OCI-LY7 (cell line): ENCODE results near the gene ELMOD3. TPM values are rescaled to one million over a fixed set of nuclear protein-coding genes. Genes with fewer than 3 reads are reported as not detected.

Source experiments
- BruUV-seq: library from RNA; stranded (reverse); fragments of 400-500 nt; replicated peaks from 2 replicates; lab custom pipeline; 2021; lab: Mats Ljungman, UMichigan
- CTCF ChIA-PET: fragments of 300-600 bp; sonication (Branson Sonifier 250); formaldehyde crosslinking; loops from one replicate; lab custom pipeline; 2022; ENCODE audit warnings: antibody characterized with exemption; ENCODE audit not compliant: unreplicated experiment; lab: Charles Lee
- POLR2A ChIA-PET: fragments of 300-600 bp; sonication (Branson Sonifier 250); formaldehyde crosslinking; loops from one replicate; lab custom pipeline; 2022; ENCODE audit warnings: antibody characterized with exemption; lab: Charles Lee
- DNase-seq: peaks from one replicate; pipeline ENCODE4 v3.0.0-alpha.2; 2015; ENCODE audit warnings: low spot score
- H2AFZ ChIP-seq: fragments of 200-600 bp; sonication (generic), shearing (Covaris generic); 2 replicates; pipeline ENCODE4 v1.6.1; 2014; ENCODE audit warnings: mild to moderate bottlenecking, antibody characterized with exemption, low read length, moderate library complexity
- H3K27ac ChIP-seq: fragments of 200-600 bp; sonication (generic); 2 replicates; pipeline ENCODE4 v1.5.1; 2014; ENCODE audit warnings: mixed run types, low read depth, mild to moderate bottlenecking, moderate library complexity, low read length, inconsistent platforms; ENCODE audit not compliant: poor library complexity, severe bottlenecking
- H3K36me3 ChIP-seq: fragments of 200-600 bp; sonication (generic); 2 replicates; pipeline ENCODE4 v1.6.1; 2014; ENCODE audit warnings: mild to moderate bottlenecking, antibody characterized with exemption, low read length, moderate library complexity, mixed read lengths; ENCODE audit not compliant: insufficient read depth
- H3K4me1 ChIP-seq: fragments of 200-600 bp; sonication (generic); 2 replicates; pipeline ENCODE4 v1.5.1; 2014; ENCODE audit warnings: mild to moderate bottlenecking, low read length; ENCODE audit not compliant: insufficient read depth, poor library complexity, severe bottlenecking
- H3K4me2 ChIP-seq: fragments of 200-600 bp; sonication (generic); 2 replicates; pipeline ENCODE4 v1.6.1; 2014; ENCODE audit warnings: mild to moderate bottlenecking, low read length
- H3K4me3 ChIP-seq: fragments of 200-600 bp; sonication (generic); 2 replicates; pipeline ENCODE4 v1.5.1; 2014; ENCODE audit warnings: mild to moderate bottlenecking, low read depth, low read length; ENCODE audit not compliant: poor library complexity, severe bottlenecking
- H3K79me2 ChIP-seq: fragments of 200-600 bp; sonication (generic); 2 replicates; pipeline ENCODE4 v1.6.1; 2016; ENCODE audit warnings: low read depth, mild to moderate bottlenecking, low read length, moderate library complexity, mixed read lengths; ENCODE audit not compliant: insufficient read depth
- H3K9me2 ChIP-seq: fragments of 200-600 bp; sonication (generic); 2 replicates; pipeline ENCODE4 v1.6.1; 2016; ENCODE audit warnings: mild to moderate bottlenecking, low read length, mixed read lengths; ENCODE audit not compliant: insufficient read depth
- H3K9me3 ChIP-seq: fragments of 200-600 bp; sonication (generic); 2 replicates; pipeline ENCODE4 v1.6.1; 2014; ENCODE audit warnings: mild to moderate bottlenecking, mixed run types, low read length, mixed read lengths
- H4K20me1 ChIP-seq: fragments of 200-600 bp; sonication (generic); 2 replicates; pipeline ENCODE4 v1.6.1; 2014; ENCODE audit warnings: mild to moderate bottlenecking, antibody characterized with exemption, low read length, moderate library complexity, mixed read lengths; ENCODE audit not compliant: insufficient read depth
- CTCF ChIP-seq: fragments of 200-600 bp; sonication (generic); conservative IDR thresholded peaks from 2 replicates; pipeline ENCODE4 v1.5.1; 2014; ENCODE audit warnings: mild to moderate bottlenecking, antibody characterized with exemption, low read length, moderate library complexity, mixed read lengths
- EZH2phosphoT487 ChIP-seq: fragments of 200-600 bp; sonication (generic); IDR thresholded peaks from 2 replicates; pipeline ENCODE4 v1.6.1; 2018; ENCODE audit warnings: low read depth, borderline replicate concordance, mild to moderate bottlenecking, mixed run types, antibody characterized with exemption, low read length, moderate library complexity, mixed read lengths
- intact Hi-C: fragments of 100-400 bp; cut with micrococcal nuclease; formaldehyde crosslinking; loops from one replicate; pipeline ENCODE4 v1.10.0; 2022; ENCODE audit not compliant: unreplicated experiment
- total RNA-seq, 2 experiments: library from RNA; depleted of rRNA in 1 of 2; stranded (reverse); fragments of >200 nt in 1 of 2; shearing (Covaris generic) in 1 of 2; gene quantifications; 2 replicates each; pipeline ENCODE4 v1.2.3, GENCODE V29; 2014 to 2022

ELMOD3 gene
- total RNA-seq, 2 experiments from 2014 or later: 12.0 to 18.5 TPM

GRCh38 chr2:85430752-85431569 is 76.4 kb downstream of the ELMOD3 start:
- Histone ChIP-seq H3K79me2 (no peaks in the 10 kb centered on the region), H2AFZ (no peak overlapping the region), H3K4me3 (no peak overlapping the region), H3K9me2 (no peaks in the 10 kb centered on the region), H3K4me1 (peaks cover 3% of the 10 kb centered on the region), H3K27ac (no peak overlapping the region), H3K9me3 (no peaks in the 10 kb centered on the region), H3K36me3 (no peaks in the 10 kb centered on the region), H4K20me1 (no peaks in the 10 kb centered on the region), H3K4me2 (no peak overlapping the region)
- no TSS peak for BruUV-seq
- ChIA-PET POLR2A (no interaction called here), CTCF (no interaction called here)
- no peak for TF ChIP-seq CTCF
- no peak for DNase-seq
- intact Hi-C loops: no loop called here

GRCh38 chr2:85431570-85432205 is 77.1 kb downstream of the ELMOD3 start:
- no peaks in the 10 kb centered on the region for H3K79me2 ChIP-seq
- DNase-seq: no peak
- no peaks in the 10 kb centered on the region for H4K20me1 ChIP-seq
- H2AFZ ChIP-seq: no peak overlapping the region
- intact Hi-C loops: no loop called here
- H3K4me2 ChIP-seq: no peak overlapping the region
- H3K9me2 ChIP-seq: no peaks in the 10 kb centered on the region
- TF ChIP-seq CTCF: no peak
- no peak for TF ChIP-seq EZH2phosphoT487
- no peaks in the 10 kb centered on the region for H3K9me3 ChIP-seq
- no TSS peak for BruUV-seq
- ChIA-PET CTCF (no interaction called here), POLR2A (interaction anchor here (0.7 to 0.9 kb wide), 2 partner anchors 14 to 124 kb away, joined by 3 read pairs; no protein-coding TSS in a partner anchor)
- no peaks in the 10 kb centered on the region for H3K36me3 ChIP-seq
- H3K4me1 ChIP-seq: peaks cover 4% of the 10 kb centered on the region
- no peak overlapping the region for H3K4me3 ChIP-seq
- no peak overlapping the region for H3K27ac ChIP-seq
